Stomach smooth muscle (tissue), 2 donors: ENCODE data around the gene CAB39.

Experiments used
- H3K27ac ChIP-seq: one replicate; pipeline ENCODE4 v1.7.0; 2013; ENCODE audit warnings: mild to moderate bottlenecking, low read length, inconsistent platforms
- H3K27me3 ChIP-seq, 2 donors: one replicate each; pipeline ENCODE4 v1.7.0; 2013; ENCODE audit warnings: low read length in 2 of 2; ENCODE audit not compliant: insufficient read depth in 2 of 2, control insufficient read depth in 1 of 2
- H3K36me3 ChIP-seq, 2 donors: one replicate each; pipeline ENCODE4 v1.7.0; 2013; ENCODE audit warnings: low read length in 2 of 2; ENCODE audit not compliant: control insufficient read depth in 2 of 2, insufficient read depth in 2 of 2
- H3K4me1 ChIP-seq: one replicate; pipeline ENCODE4 v1.7.0; 2013; ENCODE audit warnings: low read length; ENCODE audit not compliant: control insufficient read depth, insufficient read depth
- H3K4me3 ChIP-seq, 2 donors: one replicate each; pipeline ENCODE4 v1.7.0; 2013; ENCODE audit warnings: low read length in 2 of 2
- H3K9ac ChIP-seq, 2 donors: one replicate each; pipeline ENCODE4 v1.7.0; 2013; ENCODE audit warnings: low read length in 2 of 2, mild to moderate bottlenecking in 1 of 2
- H3K9me3 ChIP-seq, 2 donors: one replicate each; pipeline ENCODE4 v1.7.0; 2013; ENCODE audit warnings: low read length in 2 of 2; ENCODE audit not compliant: control insufficient read depth in 2 of 2
- donor health status: healthy.
- donor health status: Pancreatic carcinoma.

Gene CAB39

DNA sequence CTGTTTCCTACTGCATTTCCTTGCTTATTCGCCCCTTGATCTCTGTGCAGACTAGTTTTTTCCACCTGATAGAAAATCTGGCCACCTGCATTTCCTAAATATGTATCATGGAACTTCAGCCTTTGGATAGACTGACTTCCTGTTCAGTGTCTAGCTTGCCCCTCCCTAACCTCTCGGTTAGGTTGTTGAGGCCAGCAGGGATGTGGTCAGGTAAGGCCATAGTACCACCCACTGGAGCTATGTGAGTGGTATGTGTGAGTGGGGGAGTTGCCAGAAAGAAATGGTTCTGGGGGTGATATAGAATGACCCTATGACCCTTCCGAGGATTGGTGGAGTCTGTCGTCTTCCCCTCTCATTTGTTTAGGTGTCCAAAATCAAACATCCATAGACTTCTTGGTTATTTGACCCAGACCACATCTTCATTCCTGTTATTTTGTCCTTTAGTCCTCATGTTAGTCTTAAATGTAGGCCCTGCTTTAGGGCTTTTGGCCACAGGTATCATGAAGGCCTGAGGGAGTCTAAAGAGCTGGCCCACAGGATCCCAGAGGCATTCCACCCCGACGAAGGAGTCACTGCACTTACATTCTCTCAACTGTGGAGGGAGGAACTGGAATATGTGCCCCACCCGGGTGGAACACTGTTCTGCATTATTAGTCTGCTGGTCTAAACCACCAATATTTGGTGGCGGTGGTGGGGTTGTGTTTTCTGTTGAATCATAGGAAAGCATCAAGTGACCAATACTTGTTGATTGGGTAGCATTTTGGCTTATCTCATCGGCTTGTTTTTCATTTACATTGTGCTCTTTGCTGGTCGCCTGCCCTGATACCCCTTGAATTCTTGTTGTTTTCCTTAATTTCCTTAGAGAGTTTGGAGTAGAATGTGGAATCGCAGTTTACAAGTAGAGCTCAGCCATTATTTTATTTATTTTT lies 21.9 kb downstream of the CAB39 start:
- Histone ChIP-seq H3K36me3 (no peaks in the 10 kb centered on the region), H3K4me3 (no peak overlapping the region), H3K27me3 (no peaks in the 10 kb centered on the region), H3K4me1 (peaks cover 23% of the 10 kb centered on the region), H3K9ac (no peak overlapping the region), H3K27ac (no peak overlapping the region), H3K9me3 (no peaks in the 10 kb centered on the region)

DNA sequence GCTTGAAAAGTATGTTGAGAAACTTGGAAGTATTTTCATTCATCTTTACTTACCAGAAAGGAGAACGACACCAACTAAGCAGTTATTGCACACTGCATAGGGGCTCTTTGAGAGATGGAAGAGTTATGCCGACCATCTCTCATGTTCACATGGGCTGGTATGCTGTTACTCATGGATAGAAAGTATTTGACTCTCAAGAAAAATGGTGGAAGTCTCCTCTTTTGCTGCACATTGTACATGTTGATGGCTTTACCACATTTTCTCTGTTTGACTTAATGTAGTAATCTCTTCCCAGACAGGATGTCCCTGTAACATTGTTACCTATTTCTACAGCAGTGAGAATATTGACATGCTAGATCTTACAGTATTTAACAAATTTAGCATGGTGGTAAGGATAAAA lies 23.2 kb downstream of the CAB39 start:
- Histone ChIP-seq H3K27me3 (no peaks in the 10 kb centered on the region), H3K27ac (no peak overlapping the region), H3K36me3 (peaks cover 0 to 5% of the 10 kb centered on the region in 2 donors)

DNA sequence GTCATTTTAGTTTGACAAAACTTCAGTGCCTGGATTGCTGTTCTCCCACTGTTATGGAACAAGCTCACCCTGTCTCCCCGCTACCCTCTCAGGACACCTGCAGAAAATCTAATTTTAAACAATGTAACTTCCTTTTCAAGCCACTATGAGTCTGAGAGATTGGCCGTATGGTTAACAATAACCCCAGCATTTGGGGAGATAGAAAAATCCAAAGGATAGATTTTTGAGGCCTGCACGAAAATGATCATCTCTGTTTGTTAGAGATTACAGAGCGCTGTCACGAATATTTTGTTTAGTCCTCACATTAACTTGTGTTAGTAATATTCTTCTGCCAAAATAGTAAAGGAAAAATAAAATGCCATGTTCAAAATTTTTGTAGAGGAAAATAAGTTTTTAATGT lies 24.7 kb downstream of the CAB39 start:
- Histone ChIP-seq H3K4me3 (no peak overlapping the region), H3K9ac (no peak overlapping the region), H3K9me3 (no peaks in the 10 kb centered on the region), H3K4me1 (peaks cover 23% of the 10 kb centered on the region), H3K27ac (peak overlapping the region; percentile 58), H3K36me3 (peaks cover 3 to 8% of the 10 kb centered on the region in 2 donors), H3K27me3 (no peaks in the 10 kb centered on the region)

More for the DNA sequence above, 23.2 kb downstream of the CAB39 start:
- H3K4me1 ChIP-seq = peaks cover 23% of the 10 kb centered on the region
- H3K4me3 ChIP-seq = no peak overlapping the region
- no peak overlapping the region for H3K9ac ChIP-seq
- no peaks in the 10 kb centered on the region for H3K9me3 ChIP-seq

DNA sequence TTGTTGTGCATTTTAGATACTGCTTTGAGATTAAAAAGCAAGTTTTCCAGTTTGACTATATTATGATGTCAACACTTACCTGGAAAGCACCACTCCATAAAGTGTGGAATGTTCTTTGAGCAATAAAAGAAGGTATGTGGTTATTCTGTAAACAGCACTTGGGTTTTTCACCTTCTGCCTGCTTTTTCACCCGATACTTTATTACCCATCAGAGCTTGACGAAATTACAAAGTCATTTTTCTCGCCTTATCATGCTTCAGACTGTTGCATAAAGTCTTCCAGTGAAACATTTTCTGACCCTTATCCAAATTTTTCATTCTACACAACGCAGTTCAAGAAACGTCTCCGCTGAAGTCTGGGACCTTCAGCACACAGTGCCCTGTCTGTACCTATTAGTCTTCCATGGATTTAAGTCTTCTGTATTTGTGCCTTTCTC lies 25.2 kb downstream of the CAB39 start:
- H3K9me3 ChIP-seq = no peaks in the 10 kb centered on the region
- peak overlapping the region; percentile 58 for H3K27ac ChIP-seq
- H3K27me3 ChIP-seq = no peaks in the 10 kb centered on the region
- peaks cover 23% of the 10 kb centered on the region for H3K4me1 ChIP-seq
- peaks cover 3 to 8% of the 10 kb centered on the region in 2 donors for H3K36me3 ChIP-seq
- H3K9ac ChIP-seq = peak overlapping the region; percentile 7 to 31
- peak overlapping the region; percentile 1 to 25 for H3K4me3 ChIP-seq

DNA sequence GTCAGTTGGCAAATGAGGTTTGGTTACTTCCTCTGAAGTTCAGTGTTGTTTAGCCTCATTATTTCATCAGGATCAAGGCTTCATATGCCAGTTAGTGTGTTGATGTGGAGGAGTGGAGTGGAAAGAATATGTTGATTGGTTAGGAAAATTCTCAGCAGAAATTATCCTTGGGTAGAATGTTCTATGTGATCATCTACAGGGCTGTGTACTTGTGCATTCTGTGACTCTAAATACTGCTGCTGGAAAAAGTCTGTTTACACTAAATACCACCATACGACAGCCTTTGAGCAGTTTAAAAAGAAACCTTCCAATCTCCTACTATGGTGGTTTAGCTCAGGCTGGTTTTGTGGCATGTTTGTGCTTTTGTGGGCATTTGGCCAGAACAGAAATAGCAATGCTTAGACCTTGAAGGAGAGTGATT lies 25.8 kb downstream of the CAB39 start:
- Histone ChIP-seq H3K9me3 (no peaks in the 10 kb centered on the region), H3K36me3 (peaks cover 3 to 8% of the 10 kb centered on the region in 2 donors), H3K4me1 (peaks cover 20% of the 10 kb centered on the region), H3K9ac (peak overlapping the region in 1 of 2 donors; percentile 31), H3K4me3 (peak overlapping the region; percentile 1 to 25), H3K27me3 (no peaks in the 10 kb centered on the region), H3K27ac (peak overlapping the region; percentile 58)

DNA sequence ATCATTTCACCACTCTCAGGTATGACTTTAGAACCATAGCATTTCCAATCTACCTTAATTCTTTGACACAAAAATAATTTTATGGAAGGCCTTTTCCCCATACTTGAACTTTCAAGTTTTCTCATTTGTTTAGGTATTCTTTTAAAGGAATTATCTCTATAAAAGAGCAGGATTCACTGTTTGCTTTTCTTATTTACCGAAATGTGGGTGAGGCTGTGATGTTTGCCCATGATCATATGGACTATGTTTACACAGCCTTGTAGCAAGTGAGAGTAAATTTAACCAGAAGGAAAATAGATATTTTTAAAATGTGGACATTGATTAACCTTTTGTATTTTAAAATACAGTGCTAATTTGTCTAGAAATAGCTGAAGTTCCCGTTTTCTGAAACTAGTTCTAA lies 26.3 kb downstream of the CAB39 start:
- Histone ChIP-seq H3K4me1 (peaks cover 20% of the 10 kb centered on the region), H3K9me3 (no peaks in the 10 kb centered on the region), H3K27me3 (no peaks in the 10 kb centered on the region), H3K27ac (no peak overlapping the region), H3K36me3 (peaks cover 3 to 8% of the 10 kb centered on the region in 2 donors), H3K4me3 (no peak overlapping the region), H3K9ac (no peak overlapping the region)

DNA sequence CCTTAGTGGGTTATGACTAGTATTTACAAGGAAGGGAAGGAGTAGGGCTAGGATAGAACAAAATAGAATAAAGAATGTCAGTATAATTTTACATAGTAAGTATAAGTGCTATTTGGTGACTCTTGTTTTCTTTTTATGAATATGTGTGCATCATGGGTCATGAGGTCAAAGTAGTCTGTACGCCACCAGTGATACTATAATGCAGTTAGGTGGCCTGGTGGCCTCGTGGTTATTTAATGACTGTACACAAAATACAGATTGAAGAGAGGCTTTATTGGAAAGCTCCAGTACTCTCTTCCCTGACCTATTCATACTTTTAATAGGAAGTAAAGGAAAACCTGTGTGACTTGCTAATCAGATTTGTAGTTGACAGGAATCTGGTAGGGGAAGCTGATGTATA lies 27.3 kb downstream of the CAB39 start:
- H3K9ac ChIP-seq = no peak overlapping the region
- H3K4me3 ChIP-seq = no peak overlapping the region
- H3K27me3 ChIP-seq = no peaks in the 10 kb centered on the region
- no peak overlapping the region for H3K27ac ChIP-seq
- peaks cover 3 to 8% of the 10 kb centered on the region in 2 donors for H3K36me3 ChIP-seq
- H3K4me1 ChIP-seq = peaks cover 16% of the 10 kb centered on the region
- H3K9me3 ChIP-seq = no peaks in the 10 kb centered on the region

DNA sequence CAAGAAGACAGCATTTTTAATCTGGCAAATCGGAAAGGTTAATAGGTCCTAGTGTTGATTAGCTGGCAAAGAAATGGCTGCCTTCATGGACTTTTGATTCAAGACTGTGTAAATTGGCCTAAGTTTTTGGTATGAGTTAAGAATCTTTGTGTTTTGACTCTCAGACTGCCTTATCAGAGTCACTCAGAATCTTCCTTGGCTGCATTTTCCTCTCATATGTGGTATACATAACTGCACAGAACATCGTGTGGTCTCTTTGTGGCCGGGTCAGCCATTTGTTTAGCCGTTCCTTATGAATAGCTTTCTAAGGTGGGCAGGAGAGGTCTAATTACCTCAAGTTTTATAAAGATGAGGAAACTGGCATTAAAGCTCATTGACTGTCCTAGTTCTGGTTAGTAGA lies 30.1 kb downstream of the CAB39 start:
- Histone ChIP-seq H3K27me3 (no peaks in the 10 kb centered on the region), H3K27ac (no peak overlapping the region), H3K9me3 (no peaks in the 10 kb centered on the region), H3K4me1 (peaks cover 3% of the 10 kb centered on the region), H3K9ac (no peak overlapping the region), H3K4me3 (no peak overlapping the region), H3K36me3 (peaks cover 5 to 8% of the 10 kb centered on the region in 2 donors)

DNA sequence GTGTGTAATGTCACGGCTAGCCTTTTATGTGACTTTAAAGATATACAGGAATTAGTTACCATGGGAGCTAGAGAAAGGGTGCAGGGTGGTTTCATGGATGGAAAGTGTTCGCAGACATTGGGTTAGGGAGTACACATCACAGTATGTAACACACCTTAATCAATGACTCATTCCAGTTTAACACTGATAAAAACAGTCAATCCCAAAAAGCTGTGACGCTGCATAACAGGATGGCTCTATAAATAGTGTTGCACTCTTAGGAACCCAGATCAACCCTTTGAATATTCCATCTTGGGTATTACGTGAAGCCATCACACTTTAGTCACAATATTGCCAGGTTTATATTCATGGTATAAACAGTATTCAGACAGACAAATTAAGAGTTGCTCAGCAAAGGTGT lies 33.6 kb downstream of the CAB39 start:
- peaks cover 3% of the 10 kb centered on the region for H3K4me1 ChIP-seq
- no peaks in the 10 kb centered on the region for H3K27me3 ChIP-seq
- no peaks in the 10 kb centered on the region for H3K9me3 ChIP-seq
- H3K27ac ChIP-seq = no peak overlapping the region
- H3K4me3 ChIP-seq = no peak overlapping the region
- H3K9ac ChIP-seq = no peak overlapping the region
- H3K36me3 ChIP-seq = peaks cover 0 to 5% of the 10 kb centered on the region in 2 donors

DNA sequence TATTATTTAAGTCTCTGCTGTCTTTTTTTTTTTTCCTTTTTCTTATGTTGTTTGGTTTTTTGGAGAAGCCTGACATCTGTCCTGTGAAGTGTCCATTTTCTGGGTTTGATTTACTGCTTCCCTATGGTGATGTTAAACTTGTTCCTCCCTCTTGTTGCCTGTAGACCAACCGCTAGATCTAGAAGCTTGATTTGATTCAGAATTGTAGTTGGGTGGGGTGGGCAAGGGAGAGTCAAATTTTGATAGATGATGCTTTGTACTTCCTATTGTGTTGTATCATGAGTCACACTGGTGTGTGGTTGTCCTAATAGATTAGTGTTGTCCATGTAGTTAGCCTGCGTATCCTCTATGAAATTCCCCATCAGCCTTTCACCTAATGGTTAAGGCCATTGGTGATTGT lies 35.4 kb downstream of the CAB39 start:
- peaks cover 0 to 2% of the 10 kb centered on the region in 2 donors for H3K36me3 ChIP-seq
- H3K4me1 ChIP-seq = peaks cover 3% of the 10 kb centered on the region

DNA sequence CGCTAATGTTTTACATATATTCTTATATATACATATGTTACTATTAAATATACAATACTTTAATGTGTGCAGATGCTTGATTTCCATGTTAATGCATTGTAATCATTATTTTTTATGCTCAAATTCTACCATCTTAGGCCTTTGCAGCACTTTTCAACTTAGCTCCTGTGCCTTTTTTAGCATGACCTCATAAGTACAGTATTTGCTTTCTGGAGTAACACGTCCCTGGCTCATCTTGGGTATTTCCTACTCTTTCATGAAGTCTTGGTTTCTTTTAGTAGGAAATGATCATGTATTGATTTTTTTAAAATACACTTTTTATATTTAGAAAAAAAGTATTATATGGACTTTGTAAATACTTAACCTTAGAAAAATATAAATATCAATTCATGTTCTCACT lies 36.5 kb downstream of the CAB39 start:
- Histone ChIP-seq H3K36me3 (peaks cover 0 to 2% of the 10 kb centered on the region in 2 donors), H3K4me1 (peaks cover 3% of the 10 kb centered on the region), H3K4me3 (no peak overlapping the region), H3K27ac (no peak overlapping the region), H3K9me3 (no peaks in the 10 kb centered on the region), H3K27me3 (no peaks in the 10 kb centered on the region), H3K9ac (no peak overlapping the region)

More for the DNA sequence above, 35.4 kb downstream of the CAB39 start:
- Histone ChIP-seq H3K27ac (no peak overlapping the region), H3K9ac (no peak overlapping the region), H3K9me3 (no peaks in the 10 kb centered on the region), H3K4me3 (no peak overlapping the region), H3K27me3 (no peaks in the 10 kb centered on the region)
